GM21447 (cell line): ENCODE data around the gene PXMP4.

Source experiments
- ATAC-seq: cut with Tn5 transposase; IDR thresholded peaks from one replicate; pipeline ENCODE4 v1.9.1; 2021; ENCODE audit not compliant: unreplicated experiment

PXMP4 gene

DNA sequence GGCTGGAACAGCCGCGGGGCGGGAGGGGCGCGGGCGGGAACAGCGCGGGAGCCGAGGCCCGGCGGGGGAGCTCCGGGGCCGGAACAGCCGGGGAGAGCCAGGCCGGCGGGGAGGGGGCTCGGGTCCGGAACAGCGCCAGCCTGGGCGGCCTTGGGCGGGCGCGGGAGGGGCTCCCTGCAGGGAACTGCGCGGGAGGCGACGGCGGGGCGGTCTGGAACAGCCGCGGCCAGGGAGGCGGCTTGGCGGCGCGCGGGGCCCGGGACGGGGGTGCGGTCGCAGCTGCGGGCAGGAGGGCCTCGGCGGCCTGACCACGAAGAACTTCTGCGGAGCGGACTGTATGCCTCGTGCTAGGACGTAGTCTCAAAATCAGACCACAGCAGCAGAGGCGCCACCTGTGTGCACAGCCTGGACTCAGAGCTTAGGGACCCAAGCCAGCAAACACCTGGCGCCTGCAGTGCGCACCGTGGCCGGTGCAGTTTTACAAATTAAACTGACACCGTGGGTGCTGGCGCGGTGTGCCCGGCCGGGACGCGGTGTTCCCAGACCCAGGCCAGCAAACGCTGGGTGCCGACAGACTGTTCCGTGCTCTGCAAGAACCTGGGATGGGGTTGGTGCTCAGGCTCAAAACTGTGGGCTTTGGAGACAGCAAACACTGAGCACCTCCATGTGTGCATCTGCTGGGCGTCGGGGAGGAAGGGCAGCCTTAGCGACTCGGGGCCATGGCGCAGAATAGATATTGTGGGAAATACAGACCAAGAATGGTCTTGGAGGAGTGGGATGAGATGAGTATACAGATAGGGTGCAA lies 12.3 kb upstream of the PXMP4 start:
- ATAC-seq = peak; percentile 55

GRCh38 chr20:33731693-33732165 lies 11.6 kb upstream of the PXMP4 start, which contains the start of gene ZNF341:
ZNF341 (plus strand) TSS chr20:33731996; CDS start chr20:33732022, 26 bp downstream.
- ATAC-seq = peak; percentile 60

DNA sequence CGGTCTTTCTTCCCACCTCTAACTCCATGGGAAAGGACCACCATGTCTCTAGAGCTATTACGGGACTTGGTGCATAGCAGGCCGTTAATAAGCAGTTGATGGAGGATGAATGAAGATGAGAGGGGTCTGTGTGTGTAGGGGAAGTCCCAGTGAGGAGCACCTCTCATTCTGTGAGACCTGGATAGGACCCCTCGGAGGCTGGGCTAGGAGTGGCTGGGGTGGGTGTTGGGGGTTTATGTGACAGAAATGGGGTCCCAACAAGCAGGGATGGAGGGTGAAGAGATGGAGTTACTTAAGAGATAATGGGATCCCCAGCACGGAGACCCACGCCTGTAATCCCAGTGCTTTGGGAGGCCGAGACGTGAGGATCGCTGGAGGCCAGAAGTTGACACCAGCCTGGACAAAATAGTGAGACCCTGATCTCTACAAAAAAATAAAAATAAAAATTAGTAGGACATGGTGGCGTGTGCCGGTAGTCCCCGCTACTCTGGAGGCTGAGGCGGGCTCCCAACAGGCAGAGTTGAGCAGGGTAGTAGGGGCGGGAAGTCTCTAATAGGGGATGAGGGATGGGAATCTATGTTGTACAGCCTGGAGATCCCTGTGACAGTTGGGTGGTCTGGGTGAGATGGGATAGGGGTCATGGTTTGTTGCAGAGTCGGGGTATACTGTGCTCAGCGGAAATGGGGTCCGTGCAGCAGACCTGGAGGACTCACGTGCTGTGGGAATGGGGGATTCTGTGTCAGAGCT lies 11.0 kb upstream of the PXMP4 start:
- ATAC-seq = no peak

DNA sequence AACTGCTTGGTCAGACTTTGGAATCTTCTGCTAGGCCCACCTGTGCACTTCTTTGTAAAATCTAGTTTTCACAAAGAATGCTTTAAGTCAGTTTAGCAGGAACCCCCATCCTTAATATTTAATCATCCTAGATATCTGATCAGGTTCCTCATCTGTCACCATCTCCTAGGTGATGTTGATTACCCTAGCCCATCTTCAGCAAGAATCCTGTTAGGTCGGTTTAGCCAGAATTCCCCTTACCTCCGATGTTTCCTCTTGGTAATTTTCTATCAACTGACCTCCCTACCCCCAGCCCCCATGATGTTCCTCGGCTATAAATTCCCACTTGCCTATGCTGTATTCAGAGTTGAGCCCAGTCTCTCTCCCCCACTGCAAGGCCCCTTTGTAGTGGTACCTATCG lies 9.0 kb upstream of the PXMP4 start:
- no peak for ATAC-seq

DNA sequence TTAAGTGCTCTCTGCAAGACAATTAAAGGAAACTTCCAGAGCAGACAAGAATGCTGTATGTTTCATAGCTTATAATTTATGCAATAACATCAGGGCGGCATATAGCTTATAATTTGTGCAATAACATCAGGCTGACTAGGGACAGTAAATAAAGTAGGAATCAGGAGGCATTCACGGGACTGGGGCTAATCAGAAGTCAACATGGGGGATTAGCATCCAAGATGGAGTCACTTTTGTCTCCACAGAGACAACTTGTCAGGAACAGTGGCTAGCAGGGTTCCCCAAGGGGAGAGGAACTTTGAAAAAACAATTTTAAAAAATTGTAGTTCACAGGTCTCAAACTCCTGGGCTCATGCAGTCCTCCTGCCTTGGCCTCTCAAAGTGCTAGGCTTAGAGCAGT lies 8.4 kb upstream of the PXMP4 start:
- no peak for ATAC-seq

GRCh38 chr20:33727806-33728205 lies 7.7 kb upstream of the PXMP4 start:
- ATAC-seq = no peak

DNA sequence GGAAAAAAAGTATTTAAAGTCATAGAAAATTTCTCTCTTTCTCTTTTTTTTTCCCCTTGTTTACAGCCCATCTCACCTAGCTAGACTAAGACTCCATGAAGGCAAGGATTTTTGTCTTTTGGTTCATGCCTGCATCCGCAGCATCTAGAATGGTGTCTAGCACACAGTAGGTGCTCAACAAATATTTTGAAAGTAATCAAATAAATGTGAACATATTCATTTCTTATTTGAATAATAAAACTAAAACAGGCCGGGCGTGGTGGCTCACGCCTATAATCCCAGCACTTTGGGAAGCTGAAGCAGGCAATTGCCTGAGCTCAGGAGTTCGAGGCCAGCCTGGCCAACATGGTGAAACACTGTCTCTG lies 7.0 kb upstream of the PXMP4 start:
- ATAC-seq = no peak

DNA sequence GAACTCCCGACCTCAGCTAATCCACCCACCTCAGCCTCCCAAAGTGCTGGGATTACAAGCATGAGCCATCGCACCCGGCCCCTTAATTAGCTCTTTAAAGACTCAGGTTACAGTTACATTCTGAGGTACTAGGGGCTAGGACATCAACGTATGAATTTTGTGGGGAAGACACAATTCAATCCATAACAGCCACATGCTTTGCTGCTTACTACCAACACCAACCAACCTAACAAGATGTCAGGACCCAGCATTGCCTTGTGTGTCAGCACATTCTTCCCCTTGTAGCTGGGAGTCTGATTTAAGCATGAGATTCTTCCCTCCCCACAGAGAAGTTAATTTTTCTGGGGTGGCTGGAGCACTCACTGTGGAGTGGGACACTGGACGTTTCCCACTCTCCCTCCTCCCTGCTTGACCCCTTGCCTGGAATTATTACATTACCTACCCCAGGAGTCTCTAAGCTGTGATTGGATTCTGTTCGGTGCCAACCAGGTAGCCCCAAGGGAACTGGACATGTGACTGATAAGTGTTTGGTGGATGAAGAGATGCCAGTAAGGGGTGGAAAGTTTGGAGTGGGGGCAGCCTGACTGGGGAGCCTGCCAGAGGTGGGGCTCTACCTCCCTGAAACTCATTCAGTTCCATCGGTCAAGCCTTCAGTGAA lies 5.6 kb upstream of the PXMP4 start:
- ATAC-seq = no peak

DNA sequence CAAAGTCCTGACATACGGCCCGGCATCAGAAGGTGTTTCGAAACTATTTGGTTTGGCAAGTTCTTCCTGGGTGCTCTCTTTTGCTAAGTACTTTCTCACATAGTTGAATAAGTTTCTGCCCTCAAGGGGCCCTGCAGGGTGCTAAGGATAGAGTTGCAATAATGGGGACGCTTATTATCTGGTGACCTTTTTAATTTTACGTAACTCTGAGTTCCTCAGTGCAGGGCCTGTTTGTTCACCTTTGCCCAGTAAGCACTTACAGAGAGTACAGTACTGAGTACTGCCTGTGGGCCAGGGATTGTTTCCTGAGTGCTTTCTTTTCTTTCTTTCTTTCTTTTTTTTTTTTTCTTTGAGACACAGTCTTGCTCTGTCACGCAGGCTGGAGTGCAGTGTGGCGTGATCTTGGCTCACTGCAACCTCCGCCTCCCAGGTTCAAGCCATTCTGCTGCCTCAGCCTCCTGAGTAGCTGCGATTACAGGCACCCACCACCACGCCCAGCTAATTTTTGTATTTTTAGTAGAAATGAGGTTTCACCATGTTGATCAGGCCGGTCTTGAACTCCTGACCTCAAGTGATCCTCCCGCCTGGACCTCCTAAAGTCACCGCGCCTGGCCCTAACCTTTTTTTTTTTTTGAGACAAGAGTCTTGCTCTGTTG lies 4.5 kb upstream of the PXMP4 start:
- no peak for ATAC-seq

GRCh38 chr20:33721391-33722140 lies 1.5 kb upstream of the PXMP4 start:
- ATAC-seq = no peak

DNA sequence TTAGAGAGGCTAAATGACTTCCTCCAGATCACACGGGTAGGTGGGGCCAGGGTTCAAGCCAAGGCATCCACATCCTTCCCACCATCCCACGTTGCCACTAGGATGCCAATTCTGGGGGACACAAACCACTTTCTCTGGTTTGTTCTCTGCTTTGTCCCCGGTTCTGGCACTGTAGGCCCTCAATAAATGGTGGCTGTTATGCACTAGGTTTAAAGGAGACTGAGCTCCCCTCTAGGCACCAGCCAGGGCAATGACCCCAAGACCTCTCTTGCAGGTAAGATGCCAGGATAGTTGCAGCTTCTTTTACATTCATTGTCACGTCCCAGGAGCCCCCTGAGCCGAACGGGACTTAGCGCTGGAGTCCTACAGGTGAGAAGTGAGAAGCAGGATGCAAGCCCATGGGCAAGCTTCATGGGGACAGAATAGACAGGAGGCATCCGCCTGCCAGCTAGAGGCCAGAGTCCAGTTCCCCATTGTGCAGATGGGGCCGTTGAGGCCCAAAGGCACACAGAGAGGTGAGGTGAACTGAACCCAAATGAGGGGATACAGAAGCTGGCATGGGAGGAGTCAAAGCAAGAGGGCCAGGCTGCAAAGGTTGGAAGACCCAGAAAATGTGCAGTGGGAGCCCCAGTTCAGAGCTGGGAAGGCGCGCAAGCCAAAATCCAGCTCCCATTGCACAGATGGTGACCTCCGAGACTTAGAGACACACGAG lies 677 bp downstream of the PXMP4 start:
- ATAC-seq = no peak

- ATAC-seq = no peak
Observed at GRCh38 chr20:33716498-33716897, 3.6 kb downstream of the PXMP4 start.

GRCh38 chr20:33713865-33714367 lies 6.2 kb downstream of the PXMP4 start:
- ATAC-seq = no peak

DNA sequence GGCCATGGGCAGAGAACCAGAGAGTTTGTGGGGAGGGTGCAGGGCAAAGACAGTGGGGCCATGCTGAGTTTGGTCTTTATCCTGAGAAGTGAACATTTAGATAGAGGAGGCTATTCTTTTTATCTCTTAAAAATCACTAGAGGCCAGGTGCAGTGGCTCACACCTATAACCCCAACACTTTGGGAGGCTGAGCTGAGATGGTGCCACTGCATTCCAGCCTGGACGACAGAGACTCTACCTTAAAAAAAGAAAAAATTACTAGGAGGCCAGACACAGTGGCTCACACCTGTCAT lies 8.7 kb downstream of the PXMP4 start:
- no peak for ATAC-seq

DNA sequence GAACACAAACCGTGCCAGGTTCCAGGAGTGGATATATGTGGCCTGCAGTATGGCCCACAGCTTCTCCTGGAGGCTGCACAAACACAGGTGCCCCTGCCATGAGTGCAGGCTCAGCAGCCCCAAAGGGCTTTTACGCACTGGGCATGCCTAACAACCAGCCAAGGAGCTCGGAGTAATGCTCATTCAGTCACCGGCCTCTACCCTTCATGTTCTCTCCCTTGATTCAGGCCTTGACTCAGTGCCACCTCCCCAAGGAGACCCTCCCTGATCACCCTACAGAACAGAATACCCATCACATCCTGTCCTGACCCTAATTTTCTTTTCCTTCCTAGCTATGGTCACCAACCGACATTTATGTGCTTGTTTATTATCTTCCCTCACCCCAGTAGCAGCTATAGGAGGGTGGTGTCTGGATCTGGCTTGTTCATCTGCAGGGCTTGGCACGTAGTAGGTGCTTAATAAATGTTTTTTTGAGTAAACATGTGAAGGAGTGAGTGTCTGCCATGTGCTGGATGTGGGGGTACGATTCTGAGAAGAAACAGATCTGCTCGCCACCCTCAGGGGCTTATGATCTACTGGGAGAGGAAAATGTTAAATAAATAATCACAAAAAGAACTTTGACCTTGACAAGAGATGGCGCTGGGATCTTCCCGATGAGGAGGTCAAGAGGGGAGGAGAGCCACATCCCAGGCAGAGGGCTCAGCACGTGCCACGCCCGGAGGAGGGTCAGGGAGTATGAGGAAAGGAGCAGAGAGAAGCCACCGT lies 9.2 kb downstream of the PXMP4 start:
- ATAC-seq = no peak

- ATAC-seq = no peak
Observed at GRCh38 chr20:33709905-33710541, 10.1 kb downstream of the PXMP4 start.

GRCh38 chr20:33709398-33709797 lies 10.7 kb downstream of the PXMP4 start:
- ATAC-seq = no peak

DNA sequence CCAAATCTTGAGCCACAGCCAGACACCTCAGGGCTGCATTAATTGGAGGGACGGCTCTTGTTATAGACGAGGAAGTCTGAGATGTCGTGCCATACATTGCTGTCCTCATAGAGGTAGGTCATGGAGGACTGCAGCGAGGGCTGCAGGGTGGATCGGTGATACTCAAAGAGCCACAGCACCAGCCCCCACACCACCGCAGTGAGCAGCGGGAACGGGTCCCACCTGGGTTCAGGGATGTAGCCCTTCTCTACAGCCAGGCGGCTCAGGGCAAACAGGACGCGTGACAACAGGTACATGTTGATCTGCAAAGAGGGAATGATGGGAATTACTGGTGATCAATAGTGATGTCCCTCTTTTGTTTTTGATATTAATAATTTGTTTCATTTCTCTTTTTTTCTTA lies 12.4 kb downstream of the PXMP4 start:
- ATAC-seq = no peak
